HG03469 (cell line): ENCODE data around the gene LPXN.
"Not testable (repeated sequence)": the region's sequence is repeated elsewhere in the genome, so short reads cannot be mapped to it uniquely, and the experiment has no call there.

ENCODE experiments used
- ATAC-seq: cut with Tn5 transposase; IDR thresholded peaks from one replicate; pipeline ENCODE4 v1.9.1; 2021; ENCODE audit warnings: mild to moderate bottlenecking, moderate library complexity, moderate number of reproducible peaks; ENCODE audit not compliant: unreplicated experiment

LPXN gene

DNA sequence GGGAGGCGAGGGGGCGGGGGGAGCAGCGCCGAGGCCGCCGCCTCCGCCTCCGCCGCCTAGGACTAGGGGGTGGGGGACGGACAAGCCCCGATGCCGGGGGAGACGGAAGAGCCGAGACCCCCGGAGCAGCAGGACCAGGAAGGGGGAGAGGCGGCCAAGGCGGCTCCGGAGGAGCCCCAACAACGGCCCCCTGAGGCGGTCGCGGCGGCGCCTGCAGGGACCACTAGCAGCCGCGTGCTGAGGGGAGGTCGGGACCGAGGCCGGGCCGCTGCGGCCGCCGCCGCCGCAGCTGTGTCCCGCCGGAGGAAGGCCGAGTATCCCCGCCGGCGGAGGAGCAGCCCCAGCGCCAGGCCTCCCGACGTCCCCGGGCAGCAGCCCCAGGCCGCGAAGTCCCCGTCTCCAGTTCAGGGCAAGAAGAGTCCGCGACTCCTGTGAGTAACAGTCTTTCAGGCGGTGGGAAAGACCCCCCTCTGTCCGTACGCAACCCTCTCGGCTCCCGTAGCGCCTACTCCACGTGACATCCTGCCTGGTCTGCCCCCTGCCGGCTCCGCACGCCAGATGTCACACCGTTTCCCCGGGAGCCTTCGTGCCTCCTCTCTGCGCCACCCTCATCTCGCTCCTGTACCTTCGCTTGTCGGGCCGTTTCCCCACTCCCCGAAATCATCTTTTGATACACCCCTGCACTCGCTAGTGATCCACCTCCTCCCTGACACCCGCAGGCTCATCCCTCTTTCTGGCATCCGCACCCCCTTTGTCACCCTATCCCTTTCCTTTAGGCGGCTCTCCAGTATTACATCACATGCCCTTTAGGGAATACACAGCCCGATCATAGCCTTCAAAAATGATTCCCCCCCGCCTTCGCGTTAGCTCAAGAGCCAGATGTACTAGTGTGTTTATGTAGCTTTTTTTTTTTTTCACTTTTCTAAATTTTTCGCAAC is 3.8 kb upstream of the LPXN start:
- peak; percentile 22 for ATAC-seq

DNA sequence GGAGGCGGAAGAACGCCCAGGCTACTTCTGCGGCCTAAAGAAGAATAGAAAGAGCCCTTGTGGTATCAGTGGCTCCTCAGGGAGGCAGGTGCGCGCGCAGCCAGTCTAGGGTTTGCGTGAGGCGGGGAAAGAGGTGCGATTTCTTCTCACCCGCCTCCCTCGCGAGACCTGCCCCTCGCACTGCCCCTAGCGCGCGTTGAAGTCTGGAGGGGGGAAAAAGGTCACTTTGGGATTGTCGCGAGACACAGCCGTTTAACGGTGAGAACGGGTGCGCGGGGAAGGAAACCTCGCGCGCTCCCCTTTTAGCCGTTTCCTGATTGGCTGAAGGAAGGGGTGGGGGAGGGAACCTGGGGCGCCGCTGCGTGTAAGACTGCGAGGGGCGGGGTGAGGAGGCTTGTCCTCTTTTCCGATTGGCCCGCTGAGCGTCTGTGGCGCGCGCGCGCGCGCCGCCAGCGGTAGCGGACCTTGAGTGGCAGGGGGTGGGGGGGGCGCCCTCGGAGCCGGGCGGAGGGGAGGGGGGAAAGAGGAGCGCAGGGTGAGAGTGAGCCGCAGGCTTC is 3.1 kb upstream of the LPXN start, which contains the start of gene ZFP91:
ZFP91 (plus strand) TSS at position 429 of the 557 bp plus-strand sequence. CDS start 219 bp downstream, outside the sequence.
- no peak for ATAC-seq

DNA sequence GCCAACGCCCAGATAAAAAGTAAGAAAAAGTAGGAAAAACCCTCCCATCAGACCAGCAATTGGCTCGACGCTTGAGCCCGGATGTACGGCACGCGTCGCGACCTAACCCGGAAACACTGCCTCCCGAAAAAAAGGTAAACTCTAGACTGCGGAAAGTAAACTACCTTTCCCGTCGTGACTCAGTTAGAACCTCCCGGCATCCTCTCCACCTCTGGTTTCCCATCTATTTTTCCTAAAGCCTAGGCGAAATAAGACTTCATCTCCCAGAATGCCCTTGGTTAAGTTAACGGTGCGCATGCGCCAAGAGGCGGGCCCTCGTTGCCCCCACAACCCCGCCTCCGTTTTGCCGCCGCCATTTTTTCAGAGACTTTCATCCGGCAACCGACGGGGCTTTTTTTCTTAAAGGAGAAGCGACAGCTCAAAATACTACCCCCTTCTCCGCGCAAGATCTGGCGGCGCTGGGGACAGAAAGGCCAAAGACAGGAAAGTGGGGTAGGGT is 2.5 kb upstream of the LPXN start:
- peak; percentile 20 for ATAC-seq

DNA sequence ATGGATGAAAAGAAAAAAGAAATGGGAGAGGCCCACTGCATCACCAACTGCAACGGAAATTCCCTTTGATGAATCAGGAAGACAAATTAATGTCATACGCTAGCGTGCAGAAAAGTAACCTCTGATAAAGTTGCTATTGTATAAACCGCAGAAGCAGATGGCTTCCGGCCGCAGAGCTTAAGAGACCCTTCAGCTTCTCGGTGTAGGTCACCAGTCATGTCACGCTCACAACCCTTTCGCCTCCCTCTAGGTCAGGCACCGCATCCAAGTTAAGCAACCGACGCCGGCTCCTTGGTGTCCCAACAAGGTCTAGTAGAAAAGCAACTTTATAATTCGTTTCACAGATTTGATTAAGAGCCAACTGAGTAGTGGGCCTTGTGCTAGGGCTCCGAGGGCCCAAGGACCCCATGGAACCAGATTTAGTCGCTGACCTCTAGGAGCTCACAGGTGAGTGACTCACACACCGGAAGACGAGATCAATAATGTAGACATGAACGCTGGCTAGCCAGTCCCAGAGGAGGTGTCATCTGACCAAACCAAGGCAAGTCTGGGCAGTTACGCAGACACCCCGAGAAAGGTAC is 2.0 kb upstream of the LPXN start:
- ATAC-seq, result peak; percentile 34

DNA sequence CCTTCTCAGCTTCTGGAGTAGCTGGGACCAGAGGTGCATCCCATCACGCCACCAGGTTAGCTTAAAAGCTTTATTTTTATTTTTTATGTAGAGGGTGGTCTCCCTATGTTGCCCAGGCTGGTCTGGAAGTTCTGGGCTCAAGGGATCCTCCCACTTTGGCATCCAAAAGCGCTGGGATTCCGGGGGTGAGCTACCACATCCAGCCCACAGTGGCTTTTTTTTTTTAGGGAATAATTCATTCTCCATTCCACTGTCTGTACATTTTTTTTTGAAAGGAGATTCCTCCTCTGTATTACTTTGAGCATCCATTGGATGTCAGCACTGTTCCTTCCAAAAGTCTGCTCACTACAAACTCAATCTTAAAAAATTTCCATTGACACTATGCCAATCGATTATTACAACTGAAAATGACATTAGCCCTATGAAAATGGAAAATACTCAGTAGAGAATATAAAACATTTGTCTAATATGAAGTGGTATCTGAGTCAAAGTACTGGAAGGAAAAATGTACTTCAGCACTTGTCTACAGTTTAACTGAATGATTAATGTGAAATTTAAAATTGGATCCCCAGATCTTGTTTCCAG is 1.3 kb upstream of the LPXN start:
- no peak for ATAC-seq

DNA sequence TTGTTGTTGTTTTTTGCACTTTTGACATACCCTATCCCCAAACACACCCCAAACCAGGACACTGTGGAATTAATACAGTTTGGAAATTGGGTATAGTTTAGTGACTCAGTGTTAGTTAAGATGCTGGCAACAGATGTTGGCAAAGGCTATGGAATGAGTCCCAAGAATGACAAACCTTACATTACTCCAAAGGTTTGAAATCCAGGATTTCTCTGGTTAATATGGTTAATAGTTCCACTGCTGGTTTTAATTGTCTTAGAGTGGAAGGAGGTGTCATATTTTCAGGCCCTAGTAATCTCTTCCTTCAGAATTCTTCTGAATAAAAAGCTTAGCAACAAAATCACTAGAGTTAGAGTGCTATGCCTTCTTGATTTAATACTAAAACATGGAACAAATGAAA is 775 bp downstream of the LPXN start:
- no peak for ATAC-seq

DNA sequence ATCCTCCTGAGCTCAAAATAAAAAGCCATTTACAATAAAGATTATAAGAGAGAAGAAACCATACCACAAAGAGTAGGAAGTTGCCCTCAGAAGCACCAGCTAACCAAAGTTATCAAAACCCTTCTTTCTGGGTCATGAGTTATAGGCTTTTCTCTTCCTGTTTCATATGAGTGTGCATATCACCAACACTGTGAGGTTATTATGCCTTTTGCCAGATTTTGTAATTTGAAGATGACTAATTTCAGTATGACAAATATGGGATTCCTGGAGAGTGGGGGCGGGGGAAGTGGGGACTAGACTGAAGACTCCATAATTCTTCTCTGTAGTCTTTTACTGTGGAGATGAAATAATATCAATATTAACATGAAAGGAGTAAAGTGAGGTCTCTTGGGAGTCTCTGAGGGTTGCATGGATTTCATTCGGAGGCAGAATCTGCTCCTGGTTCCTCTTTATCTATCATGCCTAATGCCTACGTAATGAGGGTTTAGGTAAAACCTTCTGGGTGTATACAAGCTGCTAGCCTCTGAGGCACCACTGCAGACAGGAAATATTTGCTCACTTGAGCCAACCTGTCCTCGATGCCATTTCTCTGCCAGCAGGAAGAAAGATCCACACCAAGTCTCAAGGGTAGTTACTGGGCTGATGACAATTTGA is 2.1 kb downstream of the LPXN start:
- peak; percentile 21 for ATAC-seq

DNA sequence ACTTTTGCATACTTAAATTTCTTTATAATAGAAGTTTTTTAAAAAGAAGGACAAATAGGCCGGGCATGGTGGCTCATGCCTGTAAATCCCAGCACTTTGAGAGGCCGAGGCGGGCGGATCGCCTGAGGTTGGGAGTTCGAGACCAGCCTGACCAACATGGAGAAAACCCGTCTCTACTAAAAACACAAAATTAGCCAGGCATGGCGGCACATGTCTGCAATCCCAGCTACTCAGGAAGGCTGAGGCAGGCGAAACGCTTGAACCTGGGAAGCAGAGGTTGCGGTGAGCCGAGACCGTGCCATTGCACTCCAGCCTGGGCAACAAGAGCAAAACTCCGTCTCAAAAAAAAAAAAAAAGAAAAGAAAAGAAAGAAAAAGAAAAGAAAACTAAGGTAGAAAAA is 2.8 kb downstream of the LPXN start:
- ATAC-seq, result not testable (repeated sequence)

DNA sequence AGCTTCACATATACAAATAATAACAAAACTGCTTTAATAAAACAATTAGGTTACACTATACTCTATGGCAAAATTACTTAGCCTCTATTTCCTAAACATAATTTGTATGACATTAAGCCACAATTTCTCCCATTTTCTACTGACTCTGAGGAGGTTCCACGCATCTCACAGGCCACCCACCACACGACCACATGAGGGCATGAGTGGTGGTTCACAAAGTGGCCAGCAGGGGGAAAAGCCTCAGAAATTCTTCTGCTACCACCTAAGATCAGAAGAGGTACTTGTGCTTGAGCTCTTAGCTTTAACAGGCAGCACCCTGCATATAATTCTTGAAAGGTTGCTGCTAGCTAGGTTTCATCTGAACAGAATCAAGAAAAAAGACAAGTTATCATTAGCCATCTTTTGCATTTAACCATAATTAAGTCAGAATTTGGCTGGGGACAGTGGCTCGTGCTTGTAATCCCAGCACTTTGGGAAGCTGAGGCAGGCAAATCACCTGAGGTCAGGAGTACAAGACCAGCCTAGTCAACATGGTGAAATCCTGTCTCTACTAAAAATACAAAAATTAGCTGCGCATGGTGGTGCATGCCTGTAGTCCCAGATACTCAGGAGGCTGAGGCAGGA is 7.7 kb downstream of the LPXN start:
- peak; percentile 90 for ATAC-seq

DNA sequence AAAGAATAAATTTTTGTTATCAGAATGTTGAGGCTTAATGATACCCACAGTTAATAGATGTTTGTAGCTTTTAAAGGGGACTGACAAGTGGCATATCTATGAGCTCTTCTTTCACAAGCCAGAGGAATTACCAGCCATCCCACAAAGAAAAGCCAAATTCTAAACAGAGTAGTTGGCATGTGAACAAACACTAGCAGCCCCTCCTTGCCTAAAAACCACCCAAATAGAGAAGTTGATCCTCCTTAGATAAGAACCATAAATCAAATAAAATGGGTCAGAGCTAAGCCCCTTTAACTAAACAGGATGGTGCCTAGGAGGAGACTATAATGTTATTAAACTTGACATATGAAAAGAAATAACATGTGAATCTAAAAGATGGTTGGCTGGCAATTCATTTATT is 11.4 kb downstream of the LPXN start:
- ATAC-seq, result no peak

DNA sequence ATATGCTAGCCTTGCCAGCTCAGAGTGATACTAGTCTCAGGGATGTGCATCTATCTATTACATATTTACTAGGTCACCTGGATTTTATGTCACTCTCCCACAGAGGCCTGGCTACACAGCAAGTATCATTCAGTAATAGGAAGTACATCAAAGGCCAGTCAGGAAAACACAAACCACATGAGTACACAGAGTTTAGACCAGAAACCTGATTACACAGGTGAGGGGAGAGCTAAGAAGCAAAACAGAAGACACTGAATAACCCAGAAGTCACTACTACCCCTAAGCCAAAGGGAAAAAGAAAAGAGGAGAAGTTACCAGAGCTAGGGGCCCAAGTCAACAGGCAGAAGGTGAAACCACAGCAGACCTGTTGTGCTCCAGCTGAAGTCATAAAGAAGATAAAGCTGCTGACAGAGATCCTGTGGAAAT is 13.3 kb downstream of the LPXN start:
- peak; percentile 78 for ATAC-seq

DNA sequence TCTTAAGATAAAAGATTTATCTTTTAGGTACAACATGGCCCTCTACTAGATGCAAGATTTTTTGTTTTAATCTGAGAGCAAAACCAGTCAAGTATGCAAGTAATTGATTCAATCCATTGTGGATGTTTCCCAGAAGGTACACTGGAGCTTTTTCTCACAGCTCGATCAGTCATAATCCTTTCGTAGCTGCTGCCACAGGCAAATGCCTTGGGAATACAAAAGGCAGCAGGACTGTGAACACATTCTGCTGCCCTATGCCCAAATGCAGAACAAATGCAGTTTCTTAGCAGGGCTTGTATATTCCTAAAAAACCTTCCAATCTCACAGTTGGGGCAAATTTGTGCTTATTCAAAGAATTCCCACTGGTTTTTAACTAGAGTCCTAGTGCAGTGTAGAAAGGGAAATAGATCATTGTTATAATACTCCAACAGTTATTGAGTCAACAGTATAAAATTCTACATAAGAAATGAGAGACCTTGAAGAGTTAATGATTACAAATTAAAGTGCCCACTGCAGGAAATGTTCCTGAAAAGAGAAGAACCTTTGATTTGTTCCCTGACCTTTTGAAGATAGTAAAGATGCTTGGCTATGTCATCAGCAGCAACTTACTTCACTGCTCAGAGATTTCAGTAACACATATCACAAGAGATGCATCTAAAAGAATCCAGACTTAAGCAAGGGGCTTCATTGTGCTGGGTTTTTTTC is 14.1 kb downstream of the LPXN start:
- no peak for ATAC-seq

DNA sequence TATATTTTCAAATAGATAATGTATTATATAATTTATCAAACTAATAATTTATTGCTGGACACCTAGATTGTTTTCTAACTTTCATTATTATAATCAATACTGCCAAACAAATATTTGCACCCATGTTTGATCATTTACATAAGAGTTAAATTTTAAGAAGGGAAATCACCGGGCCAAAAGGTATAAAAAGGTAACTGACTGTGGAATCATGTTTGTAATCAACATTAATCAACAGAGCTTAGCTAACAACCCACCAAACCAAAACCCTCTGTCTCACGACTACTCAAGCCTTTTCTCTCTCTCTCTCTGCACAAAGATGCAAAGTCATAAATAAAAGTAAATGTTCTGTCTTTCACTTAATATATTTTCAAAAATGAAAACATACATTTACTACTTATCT is 14.8 kb downstream of the LPXN start:
- no peak for ATAC-seq

DNA sequence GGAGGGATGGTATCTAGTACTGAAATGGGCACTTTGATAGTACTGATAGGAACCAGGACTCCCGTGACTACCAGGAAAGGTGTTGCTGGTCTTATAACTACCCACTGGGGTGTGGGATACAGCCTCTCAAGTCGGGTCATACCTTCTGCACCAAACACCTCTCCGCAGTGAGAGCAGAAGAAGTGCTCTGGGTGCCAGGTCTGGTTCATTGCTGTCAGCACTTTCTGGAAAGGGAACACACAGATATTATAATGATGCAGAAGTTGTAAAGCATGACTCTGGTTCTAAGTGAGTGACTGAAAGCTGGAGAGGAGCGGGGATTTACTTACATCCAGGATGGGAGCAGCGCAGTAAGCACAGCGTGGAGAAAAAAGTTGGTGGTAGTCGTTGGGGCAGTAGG is 26.0 kb downstream of the LPXN start:
- ATAC-seq, result no peak

DNA sequence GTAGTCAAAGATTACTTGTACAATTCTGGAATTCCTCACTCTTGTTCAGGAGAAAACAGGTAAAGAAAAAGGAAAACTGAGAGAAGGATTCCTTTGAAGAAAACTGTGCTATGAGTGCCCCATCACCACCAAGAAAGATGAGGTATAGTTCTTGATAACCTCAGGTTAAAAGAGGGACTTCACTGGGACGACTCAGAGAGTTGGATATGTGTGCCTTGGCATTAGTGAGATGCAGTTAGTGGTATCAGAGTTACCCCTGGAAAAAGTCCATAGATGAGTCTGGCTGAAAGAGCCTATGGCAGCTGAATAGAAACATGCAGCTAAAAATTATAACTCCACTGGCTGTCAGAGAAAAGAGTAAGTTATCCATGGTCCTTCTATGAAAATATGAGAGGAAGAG is 28.8 kb downstream of the LPXN start:
- no peak for ATAC-seq

DNA sequence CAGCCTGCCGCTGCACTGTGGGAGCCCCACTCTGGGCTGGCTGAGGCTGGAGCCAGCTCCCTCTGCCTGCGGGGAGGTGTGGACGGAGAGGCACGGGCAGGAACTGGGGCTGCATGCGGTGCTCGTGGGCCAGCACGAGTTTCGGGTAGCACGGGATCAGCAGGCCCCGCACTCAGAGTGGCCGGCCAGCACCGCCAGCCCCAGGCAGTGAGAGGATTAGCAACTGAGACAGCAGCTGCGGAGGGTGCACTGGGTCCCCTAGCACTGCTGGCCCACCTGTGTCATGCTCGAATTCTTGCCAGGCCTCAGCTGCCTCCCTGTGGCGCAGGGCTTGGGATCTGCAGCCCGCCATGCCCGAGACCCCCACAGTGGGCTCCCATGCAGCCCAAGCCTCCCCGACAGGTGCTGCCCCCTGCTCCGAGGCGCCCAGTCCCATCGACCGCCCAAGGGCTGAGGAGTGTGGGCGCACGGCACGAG is 43.8 kb downstream of the LPXN start:
- ATAC-seq, result no peak

DNA sequence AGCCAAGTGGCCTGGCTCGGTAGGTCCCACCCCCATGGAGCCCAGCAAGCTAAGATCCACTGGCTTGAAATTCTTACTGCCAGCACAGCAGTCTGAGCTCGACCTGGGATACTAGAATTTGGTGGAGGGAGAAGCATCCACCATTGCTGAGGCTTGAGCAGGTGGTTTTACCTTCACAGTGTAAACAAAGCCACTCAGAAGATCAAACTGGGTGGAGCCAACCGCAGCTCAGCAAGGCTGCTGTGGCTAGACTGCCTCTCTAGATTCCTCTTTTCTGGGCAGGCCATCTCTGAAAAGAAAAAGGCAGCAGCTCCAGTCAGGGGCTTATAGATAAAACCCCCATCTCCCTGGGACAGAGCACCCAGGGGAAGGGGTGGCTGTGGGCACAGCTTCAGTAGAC is 45.4 kb downstream of the LPXN start:
- ATAC-seq, result no peak

DNA sequence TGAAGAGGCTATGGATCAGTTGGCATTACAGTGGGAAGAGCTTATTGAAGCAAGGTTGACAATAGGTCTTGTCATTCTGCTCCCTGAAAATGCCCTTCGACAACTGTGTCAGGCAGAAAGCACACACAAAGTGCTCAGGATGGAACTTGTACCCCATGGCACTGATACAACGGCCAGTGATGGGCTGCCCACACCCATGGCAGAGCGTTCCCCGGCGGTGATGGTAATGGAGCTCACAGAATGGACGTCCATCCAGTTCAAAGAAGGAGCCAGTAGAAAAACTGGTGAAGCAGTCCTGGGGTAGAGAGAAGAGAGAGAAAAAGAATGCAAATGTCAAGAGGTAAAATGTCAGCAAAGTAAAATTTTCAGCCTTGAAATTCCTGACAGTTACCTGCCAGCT is 48.2 kb downstream of the LPXN start:
- ATAC-seq, result no peak

DNA sequence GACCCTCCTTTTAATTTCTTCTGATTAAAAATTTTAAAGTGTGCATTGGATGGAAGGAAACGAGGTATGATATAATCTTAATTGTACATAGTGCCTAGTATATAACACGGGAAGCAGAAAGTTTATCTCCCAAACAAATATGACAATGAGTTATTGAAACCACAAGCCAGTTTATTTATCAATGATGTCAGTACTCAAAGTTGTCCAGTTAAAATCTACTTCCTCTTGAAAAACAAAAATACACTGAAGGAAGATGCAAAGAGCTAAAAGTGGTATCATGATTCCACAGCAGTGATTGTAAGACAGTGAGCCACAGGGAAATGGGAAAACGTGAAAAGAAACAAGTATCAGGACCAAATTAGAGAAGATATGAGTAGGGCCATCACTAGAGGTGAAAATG is 48.9 kb downstream of the LPXN start:
- ATAC-seq, result no peak
